ENCODE measurements around the gene SERPINB7.

The SERPINB7 gene

GRCh38 chr18:63775166-63775730 is at the start of gene SERPINB7:
SERPINB7 (plus strand) TSS chr18:63775418; CDS start chr18:63782373, 6,955 bp downstream.
- peak within 1 kb of the TSS; percentile 45 for H3K27ac ChIP-seq
- no peaks in the 10 kb centered on the region for H3K36me3 ChIP-seq (replicated peaks)
- DNase-seq: peak; percentile 70
- no peak for TF ChIP-seq CTCF (IDR thresholded peaks at IDR 0.05; ENCODE audit: low read depth, low read length, missing control alignments)
- H3K27me3 ChIP-seq (replicated peaks): no peaks in the 10 kb centered on the region
- in situ Hi-C loops (cut with HindIII; ENCODE audit: low pct_ligation_motif_present, low sequenced_read_pairs): no loop called here
- no peak within 1 kb of the TSS for H3K4me3 ChIP-seq (ENCODE audit: low read depth, low read length)

- DNase-seq: no peak
- in situ Hi-C loops (cut with HindIII; ENCODE audit: low pct_ligation_motif_present, low sequenced_read_pairs): no loop called here
- Histone ChIP-seq H3K27me3 (replicated peaks) (no peaks in the 10 kb centered on the region), H3K27ac (no peak overlapping the region), H3K4me3 (ENCODE audit: low read depth, low read length) (no peak overlapping the region), H3K36me3 (replicated peaks) (no peaks in the 10 kb centered on the region)
- no peak for TF ChIP-seq CTCF (IDR thresholded peaks at IDR 0.05; ENCODE audit: low read depth, low read length, missing control alignments)
These were observed 49.3 kb upstream of the SERPINB7 start for GRCh38 chr18:63725682-63726480.

GRCh38 chr18:63730773-63731172 is 44.4 kb upstream of the SERPINB7 start:
- in situ Hi-C loops (cut with HindIII; ENCODE audit: low pct_ligation_motif_present, low sequenced_read_pairs): no loop called here
- Histone ChIP-seq H3K27me3 (replicated peaks) (no peaks in the 10 kb centered on the region), H3K27ac (no peak overlapping the region), H3K4me3 (ENCODE audit: low read depth, low read length) (no peak overlapping the region), H3K36me3 (replicated peaks) (no peaks in the 10 kb centered on the region)
- DNase-seq: no peak
- no peak for TF ChIP-seq CTCF (IDR thresholded peaks at IDR 0.05; ENCODE audit: low read depth, low read length, missing control alignments)

- Histone ChIP-seq H3K27me3 (replicated peaks) (no peaks in the 10 kb centered on the region), H3K36me3 (replicated peaks) (no peaks in the 10 kb centered on the region), H3K27ac (no peak overlapping the region), H3K4me3 (ENCODE audit: low read depth, low read length) (no peak overlapping the region)
- in situ Hi-C loops (cut with HindIII; ENCODE audit: low pct_ligation_motif_present, low sequenced_read_pairs): no loop called here
- TF ChIP-seq CTCF (IDR thresholded peaks at IDR 0.05; ENCODE audit: low read depth, low read length, missing control alignments): no peak
- no peak for DNase-seq
These were observed 44.0 kb upstream of the SERPINB7 start for GRCh38 chr18:63731215-63731614.

GRCh38 chr18:63736876-63737275 is 38.3 kb upstream of the SERPINB7 start:
- peak; percentile 66 for DNase-seq

More at GRCh38 chr18:63736876-63737275, 38.3 kb upstream of the SERPINB7 start:
- Histone ChIP-seq H3K27me3 (replicated peaks) (no peaks in the 10 kb centered on the region), H3K4me3 (ENCODE audit: low read depth, low read length) (no peak overlapping the region), H3K36me3 (replicated peaks) (no peaks in the 10 kb centered on the region), H3K27ac (peak overlapping the region; percentile 19)
- in situ Hi-C loops (cut with HindIII; ENCODE audit: low pct_ligation_motif_present, low sequenced_read_pairs): no loop called here
- no peak for TF ChIP-seq CTCF (IDR thresholded peaks at IDR 0.05; ENCODE audit: low read depth, low read length, missing control alignments)

All from brain microvascular endothelial cell (primary cell).